NCI-H748 treated with DMSO at 0.1 percent for 48 hours (cell line): ENCODE data around the gene ARHGAP42.

Experiments
- DNase-seq: peaks from one replicate; lab custom pipeline; 2025; lab: John Stamatoyannopoulos, UW

The ARHGAP42 gene

DNA sequence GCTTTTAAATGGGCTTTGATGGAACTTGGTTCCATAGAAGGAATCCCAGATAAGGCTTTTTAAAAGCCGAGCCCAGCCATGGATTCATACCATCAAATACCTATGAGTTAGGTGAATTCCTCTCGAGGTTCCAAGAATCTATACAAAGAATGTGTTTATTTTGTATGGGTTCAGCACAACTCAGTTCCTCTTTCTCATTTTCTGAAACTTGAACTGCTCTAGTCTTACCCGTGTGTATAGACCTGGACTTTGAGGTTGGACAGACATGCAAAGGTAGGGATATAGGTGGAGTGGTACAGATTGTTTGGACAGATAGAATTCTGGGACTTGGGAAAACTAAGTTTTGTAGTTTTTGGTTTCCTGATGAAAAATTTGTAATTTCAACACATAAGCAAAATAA is 344.6 kb downstream of the ARHGAP42 start:
- no peak for DNase-seq

DNA sequence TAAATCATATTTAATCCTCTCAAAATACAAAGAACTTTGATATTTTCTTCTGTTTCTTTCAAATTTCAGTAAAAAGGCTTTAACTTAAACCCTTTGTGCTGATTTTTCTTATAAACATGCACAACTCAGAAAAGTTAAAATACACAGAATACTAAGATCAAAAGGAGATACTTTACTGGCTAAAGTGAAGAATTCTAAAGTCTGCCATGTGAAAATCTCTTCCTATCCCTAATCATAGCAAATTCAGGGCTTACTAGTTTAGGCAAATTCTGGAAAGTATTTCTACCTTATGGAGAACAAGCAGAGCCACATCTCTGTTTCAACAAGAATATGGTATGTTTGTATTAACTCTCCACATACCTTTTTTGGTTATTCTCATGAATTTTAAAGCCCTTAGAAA is 345.9 kb downstream of the ARHGAP42 start:
- no peak for DNase-seq

DNA sequence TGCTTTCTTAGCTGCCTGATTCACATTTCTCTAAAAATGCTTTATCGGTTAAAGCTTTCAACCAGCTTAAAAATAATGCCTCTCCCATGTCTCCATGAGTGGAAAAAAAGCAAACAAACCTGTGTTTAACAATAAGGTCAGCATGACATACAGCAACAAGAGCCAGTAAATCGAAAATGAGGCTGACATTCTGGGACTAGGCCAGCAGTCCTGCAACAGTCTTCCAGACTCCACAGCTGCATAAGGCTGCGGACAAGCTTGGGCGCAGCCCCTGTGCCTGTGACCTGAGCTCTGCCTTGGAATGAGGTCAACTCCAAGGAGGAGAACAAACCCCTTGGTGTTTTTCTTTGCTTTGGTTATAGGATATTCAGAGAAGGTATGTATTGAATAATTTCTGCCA is 347.0 kb downstream of the ARHGAP42 start:
- no peak for DNase-seq

DNA sequence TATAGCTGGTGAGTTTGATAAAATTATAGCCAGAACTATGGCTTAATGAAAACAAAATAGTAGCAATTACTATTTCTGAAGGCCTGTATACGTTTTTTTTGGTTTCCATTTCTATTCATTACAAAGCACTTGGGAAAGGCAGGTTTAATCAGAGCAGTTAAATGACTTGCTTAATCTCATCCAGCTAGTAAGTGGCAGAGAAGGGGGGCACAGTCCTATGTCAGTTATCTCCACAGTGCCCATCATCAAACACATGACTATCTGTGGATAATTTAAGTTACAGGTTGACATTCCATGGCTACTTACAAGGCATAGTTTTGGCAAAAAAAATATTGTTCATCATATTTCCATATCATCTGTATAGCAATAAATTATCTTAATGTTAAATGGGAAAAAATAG is 348.8 kb downstream of the ARHGAP42 start:
- no peak for DNase-seq
